Spleen (tissue), 7 donors: ENCODE data around the gene MYH1.

Source experiments
- POLR2A ChIP-seq, 3 donors: fragments of 450-650 bp; IDR thresholded peaks; one replicate each; pipeline ENCODE4 v1.5.1; 2017; ENCODE audit warnings: antibody characterized with exemption in 3 of 3, mild to moderate bottlenecking in 1 of 3
- POLR2AphosphoS5 ChIP-seq, 3 donors: sonication (generic); formaldehyde crosslinking; IDR thresholded peaks; one replicate each; pipeline ENCODE4 v1.5.1; 2017; ENCODE audit warnings: antibody characterized with exemption in 3 of 3
- TF ChIP-seq, protein P1 (sequence below), 11 experiments: fragments of 200-600 bp in 7 of 11; fragments of 450-650 bp in 4 of 11; sonication (generic) in 4 of 11; IDR thresholded peaks in 8 of 11; conservative IDR thresholded peaks in 3 of 11; 1 replicate in 7 of 11; 2 replicates in 4 of 11; pipeline versions ENCODE4 v1.4.0 to v1.8.0; 2016 to 2021; ENCODE audit warnings: antibody characterized with exemption in 11 of 11, inconsistent platforms in 4 of 11, mild to moderate bottlenecking in 1 of 11
- donor health status: DM: no; HTN: no; CAD: no; lungs with moderate emphysema.
- donor health status: DM: no; HTN: no; CAD: no.
- donor health status: DM: no; HTN: no; CAD: no.

- TF ChIP-seq, protein P1, sequence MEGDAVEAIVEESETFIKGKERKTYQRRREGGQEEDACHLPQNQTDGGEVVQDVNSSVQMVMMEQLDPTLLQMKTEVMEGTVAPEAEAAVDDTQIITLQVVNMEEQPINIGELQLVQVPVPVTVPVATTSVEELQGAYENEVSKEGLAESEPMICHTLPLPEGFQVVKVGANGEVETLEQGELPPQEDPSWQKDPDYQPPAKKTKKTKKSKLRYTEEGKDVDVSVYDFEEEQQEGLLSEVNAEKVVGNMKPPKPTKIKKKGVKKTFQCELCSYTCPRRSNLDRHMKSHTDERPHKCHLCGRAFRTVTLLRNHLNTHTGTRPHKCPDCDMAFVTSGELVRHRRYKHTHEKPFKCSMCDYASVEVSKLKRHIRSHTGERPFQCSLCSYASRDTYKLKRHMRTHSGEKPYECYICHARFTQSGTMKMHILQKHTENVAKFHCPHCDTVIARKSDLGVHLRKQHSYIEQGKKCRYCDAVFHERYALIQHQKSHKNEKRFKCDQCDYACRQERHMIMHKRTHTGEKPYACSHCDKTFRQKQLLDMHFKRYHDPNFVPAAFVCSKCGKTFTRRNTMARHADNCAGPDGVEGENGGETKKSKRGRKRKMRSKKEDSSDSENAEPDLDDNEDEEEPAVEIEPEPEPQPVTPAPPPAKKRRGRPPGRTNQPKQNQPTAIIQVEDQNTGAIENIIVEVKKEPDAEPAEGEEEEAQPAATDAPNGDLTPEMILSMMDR (IDR thresholded peaks at IDR 0.05 in 8 of 11, conservative IDR thresholded peaks at IDR 0.05 in 3 of 11) = no peak
- TF ChIP-seq POLR2A (IDR thresholded peaks at IDR 0.05) (no peak), POLR2AphosphoS5 (IDR thresholded peaks at IDR 0.05) (no peak)
Measured at GRCh38 chr17:10471858-10472257, 46.5 kb downstream of the MYH1 start.
